HG02938 (cell line): ENCODE measurements around the gene SLC30A9.

ENCODE experiments used
- ATAC-seq: cut with Tn5 transposase; IDR thresholded peaks from one replicate; pipeline ENCODE4 v1.9.1; 2021; ENCODE audit warnings: mild to moderate bottlenecking, moderate library complexity; ENCODE audit not compliant: unreplicated experiment

Gene SLC30A9

GRCh38 chr4:42133006-42133405 is 142.7 kb downstream of the SLC30A9 start:
- ATAC-seq = no peak

- ATAC-seq = no peak
Measured at GRCh38 chr4:42136371-42136770, 146.0 kb downstream of the SLC30A9 start.
